RWPE2 (cell line): Measurements from ENCODE around the gene DDI1.

ENCODE experiments used
- ATAC-seq: fragments of 200-7000 bp; cut with Tn5 transposase; 3 replicates; pipeline ENCODE4 v1.9.1; 2021; ENCODE audit warnings: low read depth
- DNase-seq: peaks from one replicate; pipeline ENCODE4 v3.0.0-alpha.2; 2020; ENCODE audit warnings: low spot score
- H3K27ac ChIP-seq: fragments of 450-650 bp; 2 replicates; pipeline ENCODE4 v1.5.1; 2017; ENCODE audit warnings: mild to moderate bottlenecking; ENCODE audit not compliant: poor library complexity, severe bottlenecking
- H3K27me3 ChIP-seq: fragments of 250-450 bp; sonication (Bioruptor Pico); 2 replicates; pipeline ENCODE4 v1.5.1; 2021; ENCODE audit warnings: mild to moderate bottlenecking, moderate library complexity; ENCODE audit not compliant: insufficient read depth, poor library complexity, severe bottlenecking
- H3K36me3 ChIP-seq: fragments of 250-450 bp; sonication (Bioruptor Pico); 2 replicates; pipeline ENCODE4 v1.5.1; 2020; ENCODE audit warnings: low read depth, mild to moderate bottlenecking, moderate library complexity
- H3K4me1 ChIP-seq: fragments of 250-450 bp; sonication (Bioruptor Pico); 2 replicates; pipeline ENCODE4 v1.5.1; 2021; ENCODE audit warnings: mild to moderate bottlenecking, moderate library complexity; ENCODE audit not compliant: insufficient read depth, poor library complexity, severe bottlenecking
- H3K4me3 ChIP-seq: fragments of 250-450 bp; sonication (Bioruptor Pico); 2 replicates; pipeline ENCODE4 v1.5.1; 2021; ENCODE audit warnings: mild to moderate bottlenecking, moderate library complexity; ENCODE audit not compliant: severe bottlenecking
- H3K9me3 ChIP-seq: fragments of 250-450 bp; sonication (Bioruptor Pico); 2 replicates; pipeline ENCODE4 v1.5.1; 2021; ENCODE audit warnings: mild to moderate bottlenecking, moderate library complexity; ENCODE audit not compliant: severe bottlenecking
- CTCF ChIP-seq: fragments of 450-650 bp; IDR thresholded peaks from one replicate; pipeline ENCODE4 v1.5.1; 2017; ENCODE audit warnings: mild to moderate bottlenecking, moderate library complexity; ENCODE audit not compliant: poor library complexity, severe bottlenecking

The DDI1 gene

GRCh38 chr11:104060820-104061219 lies 24.4 kb downstream of the DDI1 start:
- no peak for ATAC-seq
- Histone ChIP-seq H3K27ac (no peak overlapping the region), H3K36me3 (no peaks in the 10 kb centered on the region), H3K9me3 (no peaks in the 10 kb centered on the region), H3K27me3 (no peaks in the 10 kb centered on the region), H3K4me1 (no peaks in the 10 kb centered on the region), H3K4me3 (no peak overlapping the region)
- DNase-seq = no peak
- no peak for TF ChIP-seq CTCF

- H3K27ac ChIP-seq = no peak overlapping the region
- no peak for DNase-seq
- ATAC-seq = no peak
- no peaks in the 10 kb centered on the region for H3K27me3 ChIP-seq
- H3K4me1 ChIP-seq = no peaks in the 10 kb centered on the region
- no peaks in the 10 kb centered on the region for H3K36me3 ChIP-seq
- H3K4me3 ChIP-seq = no peak overlapping the region
- H3K9me3 ChIP-seq = no peaks in the 10 kb centered on the region
- TF ChIP-seq CTCF = no peak
Observed at GRCh38 chr11:104061853-104062521, 25.5 kb downstream of the DDI1 start.

- Histone ChIP-seq H3K4me1 (no peaks in the 10 kb centered on the region), H3K27me3 (no peaks in the 10 kb centered on the region), H3K36me3 (no peaks in the 10 kb centered on the region), H3K9me3 (no peaks in the 10 kb centered on the region), H3K27ac (no peak overlapping the region), H3K4me3 (no peak overlapping the region)
- ATAC-seq = no peak
- TF ChIP-seq CTCF = no peak
- DNase-seq = no peak
Observed at GRCh38 chr11:104064034-104064630, 27.7 kb downstream of the DDI1 start.

GRCh38 chr11:104067534-104067933 lies 31.1 kb downstream of the DDI1 start:
- H3K36me3 ChIP-seq = no peaks in the 10 kb centered on the region
- no peak overlapping the region for H3K27ac ChIP-seq
- no peak overlapping the region for H3K4me3 ChIP-seq
- no peaks in the 10 kb centered on the region for H3K27me3 ChIP-seq
- no peaks in the 10 kb centered on the region for H3K4me1 ChIP-seq
- DNase-seq (no peak), ATAC-seq (no peak)
- no peak for TF ChIP-seq CTCF
- H3K9me3 ChIP-seq = no peaks in the 10 kb centered on the region
